HG03066 (cell line): ENCODE data around the gene METTL5.
A peak's percentile ranks its signal among the peaks of the same experiment; 100 is the strongest.
"Not testable (repeated sequence)": the region's sequence is repeated elsewhere in the genome, so short reads cannot be mapped to it uniquely, and the experiment has no call there.

Experiments used
- ATAC-seq: cut with Tn5 transposase; IDR thresholded peaks from one replicate; pipeline ENCODE4 v1.9.1; 2021; ENCODE audit warnings: low read depth; ENCODE audit not compliant: unreplicated experiment

Gene METTL5

GRCh38 chr2:169824373-169825333 lies at the start of gene METTL5:
Gene METTL5, minus strand, starts transcription at chr2:169824905. Its CDS starts 308 bp downstream, at chr2:169824597.
- ATAC-seq = peak; percentile 46

- ATAC-seq = no peak
Observed at GRCh38 chr2:169871994-169872393, 47.3 kb upstream of the METTL5 start.

- not testable (repeated sequence) for ATAC-seq
Observed at GRCh38 chr2:169871369-169871768, 46.7 kb upstream of the METTL5 start.

- no peak for ATAC-seq
Observed at GRCh38 chr2:169868951-169869350, 44.2 kb upstream of the METTL5 start.

GRCh38 chr2:169867579-169867978 lies 42.9 kb upstream of the METTL5 start:
- no peak for ATAC-seq

GRCh38 chr2:169866230-169866629 lies 41.5 kb upstream of the METTL5 start:
- ATAC-seq = not testable (repeated sequence)

GRCh38 chr2:169865492-169865891 lies 40.8 kb upstream of the METTL5 start:
- ATAC-seq = no peak

GRCh38 chr2:169862816-169863215 lies 38.1 kb upstream of the METTL5 start:
- ATAC-seq = no peak

- no peak for ATAC-seq
Observed at GRCh38 chr2:169860149-169860548, 35.4 kb upstream of the METTL5 start.

- ATAC-seq = no peak
Observed at GRCh38 chr2:169859423-169859822, 34.7 kb upstream of the METTL5 start.

GRCh38 chr2:169855281-169856258 lies 30.9 kb upstream of the METTL5 start:
- not testable (repeated sequence) for ATAC-seq

- no peak for ATAC-seq
Observed at GRCh38 chr2:169853041-169853668, 28.4 kb upstream of the METTL5 start.

GRCh38 chr2:169849710-169850109 lies 25.0 kb upstream of the METTL5 start:
- ATAC-seq = no peak

GRCh38 chr2:169848959-169849693 lies 24.4 kb upstream of the METTL5 start:
- ATAC-seq = not testable (repeated sequence)

- ATAC-seq = no peak
Observed at GRCh38 chr2:169845016-169845415, 20.3 kb upstream of the METTL5 start.

- not testable (repeated sequence) for ATAC-seq
Observed at GRCh38 chr2:169841625-169842024, 16.9 kb upstream of the METTL5 start.

GRCh38 chr2:169840747-169841142 lies 16.0 kb upstream of the METTL5 start:
- ATAC-seq = no peak

GRCh38 chr2:169839954-169840746 lies 15.4 kb upstream of the METTL5 start:
- no peak for ATAC-seq
